Suppressor macrophage (primary cell): ENCODE data around the gene CTNNA2.

Experiments
- DNase-seq, 4 experiments: peaks; one replicate each; pipeline ENCODE4 v3.0.0-alpha.2; 2020 to 2022

The CTNNA2 gene

DNA sequence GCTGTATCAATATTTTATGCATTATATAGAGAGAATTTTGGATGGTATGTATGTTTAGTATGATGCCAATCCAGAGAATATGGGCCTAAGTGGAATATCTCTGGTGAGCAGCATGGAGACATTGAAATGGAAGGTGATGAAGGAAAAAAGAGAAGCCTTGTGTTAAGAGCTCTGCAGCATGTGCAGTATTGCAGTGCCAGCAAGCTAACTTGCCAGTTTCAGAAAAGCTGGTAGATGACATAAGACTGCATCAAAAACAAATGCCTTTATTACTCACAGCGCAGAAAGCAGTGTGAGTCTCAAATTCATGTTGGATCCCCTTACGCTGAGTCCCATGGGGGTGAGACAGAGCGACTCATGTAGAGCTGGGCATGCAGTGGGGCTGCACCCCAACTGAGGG, 280.2 kb downstream of the CTNNA2 start:
- DNase-seq = no peak

GRCh38 chr2:79796641-79797040, 283.8 kb downstream of the CTNNA2 start:
- DNase-seq = no peak

DNA sequence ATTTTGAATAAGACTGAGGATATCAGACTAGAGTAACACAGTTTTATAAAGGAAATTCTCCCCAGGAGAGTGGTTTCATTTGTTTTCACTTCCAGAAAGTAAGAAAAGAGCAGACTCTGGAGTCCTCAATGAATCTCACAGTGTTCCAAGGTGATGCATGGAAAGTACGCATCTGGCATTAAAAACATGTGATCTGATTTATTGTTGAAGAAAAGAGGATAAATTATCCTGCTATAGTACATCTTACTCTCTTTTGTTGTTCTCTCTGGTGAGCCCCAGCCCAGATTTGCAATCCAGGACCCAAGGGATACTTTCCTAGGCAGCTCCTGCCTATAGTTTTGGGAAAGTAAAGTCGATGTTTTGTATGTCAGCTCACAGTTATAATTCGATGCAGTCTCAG, 285.9 kb downstream of the CTNNA2 start:
- no peak for DNase-seq

DNA sequence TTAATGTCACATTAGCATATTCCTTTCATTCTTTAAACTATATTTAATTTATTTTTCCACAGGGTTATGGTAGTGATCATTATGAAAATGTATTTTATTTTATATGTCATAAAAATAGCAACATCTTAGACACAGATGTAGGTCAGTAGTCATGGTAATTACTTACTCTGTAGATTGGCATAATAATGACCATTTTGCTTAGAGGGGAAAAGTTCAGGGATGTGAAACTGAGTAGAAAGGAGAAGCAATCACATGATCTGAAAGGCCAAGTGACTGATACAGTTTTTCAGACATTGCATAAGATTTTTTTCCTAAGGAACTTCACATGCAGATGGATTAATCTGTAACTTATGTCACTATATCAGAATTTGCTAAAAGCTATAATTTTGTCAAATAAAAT, 286.9 kb downstream of the CTNNA2 start:
- peak in 3 of 4 experiments; percentile 6 to 26 (median 11) for DNase-seq

DNA sequence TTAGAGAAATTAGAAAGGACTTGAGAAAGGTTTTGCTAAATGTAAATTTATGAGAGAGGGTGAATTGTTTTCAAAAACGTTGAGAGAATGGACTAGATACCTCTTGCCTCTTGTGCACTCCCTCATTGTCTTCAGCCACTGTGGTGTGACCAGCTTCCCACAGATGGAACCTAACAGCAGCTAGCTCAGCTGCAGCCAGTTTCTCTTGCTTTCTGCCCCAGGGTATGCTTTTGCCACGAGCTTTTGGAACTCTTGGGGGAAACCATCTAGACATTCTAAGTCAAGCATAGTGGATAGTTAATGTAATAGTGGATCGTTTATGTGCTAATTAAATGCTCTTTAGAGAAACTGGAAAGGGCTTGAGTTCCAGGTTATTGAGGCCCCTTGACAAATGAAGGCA, 288.2 kb downstream of the CTNNA2 start:
- no peak for DNase-seq

- DNase-seq = no peak
These were observed 304.4 kb downstream of the CTNNA2 start for GRCh38 chr2:79817288-79817687.

DNA sequence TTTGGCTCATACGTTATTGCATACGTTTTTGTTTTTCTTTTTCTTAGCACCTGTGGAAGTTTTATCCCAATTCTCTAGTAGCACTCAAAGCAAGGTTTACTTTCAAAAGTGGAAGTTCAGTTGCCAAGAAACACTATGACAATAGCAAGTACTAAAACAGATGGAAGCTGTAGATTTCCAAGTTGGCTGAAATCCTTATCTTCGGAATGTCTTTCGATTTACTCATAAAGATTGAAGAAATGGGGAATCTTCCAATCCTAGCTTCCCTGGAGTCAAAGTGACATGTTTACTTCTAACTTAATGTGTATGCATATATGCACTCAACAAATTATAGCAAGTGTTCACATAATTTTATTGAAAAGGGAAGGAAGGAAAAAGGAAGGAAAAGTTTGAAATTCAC, 307.4 kb downstream of the CTNNA2 start:
- no peak for DNase-seq

DNA sequence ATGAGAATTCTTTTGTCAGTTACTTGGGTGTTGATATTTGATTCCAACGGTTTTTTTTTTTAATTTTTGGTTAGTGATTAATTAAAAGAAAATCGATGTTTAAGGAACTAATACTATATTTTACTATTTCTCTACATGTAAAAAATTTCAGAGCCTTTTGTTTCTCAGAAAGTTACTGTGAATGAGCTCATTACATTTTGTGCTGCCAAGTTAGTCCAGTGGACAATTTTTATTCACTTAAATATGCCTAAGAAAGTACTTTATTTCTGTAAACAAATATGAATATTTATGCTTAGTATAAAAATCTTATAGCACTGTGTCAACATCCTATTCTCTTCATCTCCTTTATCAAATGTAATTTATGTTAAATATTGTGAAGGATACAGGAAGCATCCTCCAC, 309.3 kb downstream of the CTNNA2 start:
- no peak for DNase-seq

DNA sequence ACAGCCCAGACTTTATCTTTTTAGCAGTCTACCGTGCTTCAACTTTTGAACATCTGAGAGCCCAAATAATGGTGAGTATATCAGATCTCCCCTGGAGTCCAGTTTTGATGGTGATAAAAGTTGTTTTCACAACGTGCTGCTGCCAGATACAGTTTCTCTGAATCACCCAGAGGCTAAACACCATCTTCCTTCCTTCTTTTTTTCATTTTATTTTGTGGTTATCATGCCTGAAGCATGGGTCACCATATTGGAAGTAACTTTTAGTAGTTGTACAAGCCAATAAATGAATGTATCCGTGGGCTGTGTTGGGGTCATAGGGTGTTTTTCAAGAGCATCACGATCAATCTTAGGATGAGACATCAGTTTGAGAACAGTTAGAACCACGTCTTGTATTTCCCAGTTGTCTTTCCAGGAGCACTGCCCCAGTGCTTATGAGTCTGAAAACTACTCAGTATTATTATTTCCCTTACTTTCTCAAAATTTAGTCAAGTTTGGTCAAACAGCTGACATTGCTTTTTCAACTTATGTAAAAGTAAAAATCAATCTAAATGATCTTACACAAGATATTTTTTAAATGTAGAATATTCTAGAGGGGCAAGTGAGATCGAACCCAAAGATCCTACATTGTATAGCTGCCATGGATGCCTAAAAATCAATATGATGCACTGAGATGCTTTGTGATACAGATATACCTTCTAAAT, 311.4 kb downstream of the CTNNA2 start:
- DNase-seq = no peak

- no peak for DNase-seq
These were observed 315.0 kb downstream of the CTNNA2 start for GRCh38 chr2:79827881-79828280.

GRCh38 chr2:79830501-79830900, 317.6 kb downstream of the CTNNA2 start:
- DNase-seq = no peak

- no peak for DNase-seq
These were observed 319.1 kb downstream of the CTNNA2 start for GRCh38 chr2:79831961-79832360.

GRCh38 chr2:79832511-79833234, 319.8 kb downstream of the CTNNA2 start:
- no peak for DNase-seq

DNA sequence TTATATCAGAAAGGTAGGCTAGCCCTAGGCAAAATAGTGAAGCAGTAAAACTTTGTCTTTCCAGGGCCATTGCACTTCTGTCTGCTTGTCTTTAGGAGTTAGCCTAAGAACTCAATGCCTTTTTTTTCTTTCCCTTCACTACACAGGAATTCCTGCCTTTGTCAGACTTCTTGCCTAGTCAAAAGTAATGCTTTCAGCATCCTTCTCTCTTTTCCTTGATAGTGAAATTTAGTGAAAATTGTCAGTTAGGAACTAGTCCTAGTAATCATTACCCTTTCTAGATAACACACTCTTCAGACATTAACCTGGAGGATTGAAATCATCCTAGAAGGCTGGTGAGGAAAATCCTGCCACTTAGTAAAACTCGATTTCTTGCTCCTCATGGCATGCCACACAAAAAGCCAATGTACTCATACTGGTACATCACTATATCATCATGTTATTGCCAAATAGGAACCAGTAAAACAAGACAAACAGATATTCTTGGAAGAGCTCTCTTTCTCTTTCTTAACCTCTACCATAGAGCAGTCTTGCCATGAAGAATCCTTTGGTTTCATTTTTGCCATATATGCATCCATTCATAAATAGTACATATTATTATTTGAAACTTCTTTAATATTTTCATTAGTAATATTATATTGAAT, 320.5 kb downstream of the CTNNA2 start:
- no peak for DNase-seq

- no peak for DNase-seq
These were observed 323.1 kb downstream of the CTNNA2 start for GRCh38 chr2:79835911-79836310.

GRCh38 chr2:79844011-79844410, 331.2 kb downstream of the CTNNA2 start:
- DNase-seq = no peak

GRCh38 chr2:79846878-79847277, 334.0 kb downstream of the CTNNA2 start:
- DNase-seq = no peak

- no peak for DNase-seq
These were observed 336.4 kb downstream of the CTNNA2 start for GRCh38 chr2:79849241-79849640.

DNA sequence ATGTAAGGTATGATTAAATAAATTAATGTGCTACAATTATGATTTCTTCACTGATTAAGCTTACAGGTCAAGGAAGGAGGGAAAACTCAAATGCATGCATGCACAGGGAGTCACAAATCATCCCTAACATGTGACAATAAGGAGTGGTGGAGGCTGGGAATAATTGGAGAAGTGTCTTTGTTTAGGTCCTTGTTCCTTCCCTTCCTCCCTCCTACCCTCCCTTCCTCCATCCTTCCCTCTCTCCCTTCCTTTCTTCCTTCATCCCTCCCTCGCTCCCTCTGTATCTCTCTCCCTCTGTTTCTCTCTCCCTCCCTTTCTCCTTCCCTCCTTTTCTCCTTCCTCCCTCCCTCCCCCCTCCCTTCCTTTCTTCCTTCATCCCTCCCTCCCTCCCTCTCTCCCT, 337.1 kb downstream of the CTNNA2 start:
- DNase-seq = no peak

GRCh38 chr2:79850912-79851311, 338.1 kb downstream of the CTNNA2 start:
- no peak for DNase-seq

DNA sequence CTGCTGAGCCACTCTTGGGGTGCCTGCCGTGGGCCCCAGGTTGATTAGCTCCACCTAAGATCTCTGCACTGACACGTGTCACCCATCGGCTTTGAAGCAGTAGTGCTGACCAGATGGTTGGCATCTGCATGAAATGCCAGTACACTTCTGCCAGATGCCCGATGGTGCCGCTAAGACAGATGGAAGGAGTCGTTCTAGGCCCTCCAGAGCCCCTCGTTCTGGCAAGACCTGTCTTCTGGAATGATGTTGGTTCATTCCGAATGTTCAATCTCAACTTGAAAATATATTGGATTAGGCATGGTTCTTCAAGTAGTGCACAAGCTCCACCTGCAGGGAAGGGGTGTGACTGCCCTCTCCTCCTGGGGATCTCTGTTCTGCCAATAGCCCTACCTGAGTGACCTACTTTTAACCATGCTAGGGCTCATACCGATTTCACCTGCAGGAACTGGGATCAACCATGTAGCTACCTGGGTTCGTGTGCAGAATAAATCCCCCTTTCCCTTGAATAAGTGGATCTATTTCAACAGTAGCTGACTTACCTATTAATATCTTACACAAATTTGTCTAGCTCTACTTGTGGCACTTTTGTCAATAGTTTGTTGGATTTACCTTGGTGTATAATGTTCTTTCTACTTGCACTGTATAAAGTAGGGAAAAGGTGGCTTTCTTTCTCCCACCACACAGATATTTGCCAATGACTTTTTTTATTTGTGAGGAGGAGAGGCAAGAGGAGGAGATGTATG, 342.6 kb downstream of the CTNNA2 start:
- DNase-seq = no peak

- no peak for DNase-seq
These were observed 345.0 kb downstream of the CTNNA2 start for GRCh38 chr2:79857888-79858287.
